ENCODE data around the gene SOX12.

SOX12 gene

GRCh38 chr20:324177-325044 is 941 bp upstream of the SOX12 start:
- peak overlapping the region; percentile 89; the same call in 1 of the 2 replicates for H3K27ac ChIP-seq (ENCODE audit: low read depth, low read length)
- peaks cover 13% of the 10 kb centered on the region for H3K36me3 ChIP-seq (ENCODE audit: insufficient read depth, low read length)
- peak overlapping the region; percentile 96 for H3K4me3 ChIP-seq (ENCODE audit: low read length)

GRCh38 chr20:325889-326644 is 715 bp downstream of the SOX12 start:
- peak overlapping the region; percentile 98 for H3K27ac ChIP-seq (ENCODE audit: low read depth, low read length)
- H3K4me1 ChIP-seq (ENCODE audit: insufficient read depth, low read length): peaks cover 36% of the 10 kb centered on the region
- under 1% methylated on average over 103 of the region's 103 CpGs for WGBS
- peaks cover 9% of the 10 kb centered on the region for H3K36me3 ChIP-seq (ENCODE audit: insufficient read depth, low read length)
- peak overlapping the region; percentile 95 for H3K9ac ChIP-seq (ENCODE audit: low read depth, low read length)
- H3K27me3 ChIP-seq (ENCODE audit: insufficient read depth, low read length): no peaks in the 10 kb centered on the region
- peak overlapping the region; percentile 96 for H3K4me3 ChIP-seq (ENCODE audit: low read length)
- H3K9me3 ChIP-seq (ENCODE audit: insufficient read depth, low read depth, low read length): no peaks in the 10 kb centered on the region

More at GRCh38 chr20:324177-325044, 941 bp upstream of the SOX12 start:
- Histone ChIP-seq H3K27me3 (ENCODE audit: insufficient read depth, low read length) (no peaks in the 10 kb centered on the region), H3K9ac (ENCODE audit: low read depth, low read length) (peak overlapping the region; percentile 80), H3K4me1 (ENCODE audit: insufficient read depth, low read length) (peaks cover 25% of the 10 kb centered on the region), H3K9me3 (ENCODE audit: insufficient read depth, low read depth, low read length) (no peaks in the 10 kb centered on the region)
- WGBS: under 1% methylated on average over 65 of the region's 69 CpGs

GRCh38 chr20:326645-327185 is 1.4 kb downstream of the SOX12 start:
- no peaks in the 10 kb centered on the region for H3K9me3 ChIP-seq (ENCODE audit: insufficient read depth, low read depth, low read length)
- peak overlapping the region; percentile 95 for H3K9ac ChIP-seq (ENCODE audit: low read depth, low read length)
- peak overlapping the region; percentile 96 for H3K4me3 ChIP-seq (ENCODE audit: low read length)
- peaks cover 9% of the 10 kb centered on the region for H3K36me3 ChIP-seq (ENCODE audit: insufficient read depth, low read length)
- no peaks in the 10 kb centered on the region for H3K27me3 ChIP-seq (ENCODE audit: insufficient read depth, low read length)
- peak overlapping the region; percentile 98 for H3K27ac ChIP-seq (ENCODE audit: low read depth, low read length)
- peaks cover 36% of the 10 kb centered on the region for H3K4me1 ChIP-seq (ENCODE audit: insufficient read depth, low read length)
- WGBS: under 1% methylated on average over 37 of the region's 38 CpGs

GRCh38 chr20:327186-328026 is 2.1 kb downstream of the SOX12 start:
- peaks cover 9% of the 10 kb centered on the region for H3K36me3 ChIP-seq (ENCODE audit: insufficient read depth, low read length)
- no peaks in the 10 kb centered on the region for H3K9me3 ChIP-seq (ENCODE audit: insufficient read depth, low read depth, low read length)
- no peaks in the 10 kb centered on the region for H3K27me3 ChIP-seq (ENCODE audit: insufficient read depth, low read length)
- WGBS: 3% methylated on average over 47 of the region's 47 CpGs
- peak overlapping the region; percentile 65 for H3K9ac ChIP-seq (ENCODE audit: low read depth, low read length)
- H3K27ac ChIP-seq (ENCODE audit: low read depth, low read length): peak overlapping the region; percentile 78
- H3K4me1 ChIP-seq (ENCODE audit: insufficient read depth, low read length): peaks cover 33% of the 10 kb centered on the region
- H3K4me3 ChIP-seq (ENCODE audit: low read length): peak overlapping the region; percentile 96

GRCh38 chr20:328027-328974 is 2.9 kb downstream of the SOX12 start:
- WGBS: 63% methylated on average over 28 of the region's 31 CpGs
- peaks cover 26% of the 10 kb centered on the region for H3K4me1 ChIP-seq (ENCODE audit: insufficient read depth, low read length)
- H3K27ac ChIP-seq (ENCODE audit: low read depth, low read length): no peak overlapping the region
- H3K4me3 ChIP-seq (ENCODE audit: low read length): peak overlapping the region; percentile 96
- H3K36me3 ChIP-seq (ENCODE audit: insufficient read depth, low read length): peaks cover 9% of the 10 kb centered on the region
- H3K27me3 ChIP-seq (ENCODE audit: insufficient read depth, low read length): no peaks in the 10 kb centered on the region
- no peaks in the 10 kb centered on the region for H3K9me3 ChIP-seq (ENCODE audit: insufficient read depth, low read depth, low read length)
- peak overlapping the region; percentile 65 for H3K9ac ChIP-seq (ENCODE audit: low read depth, low read length)

- no peaks in the 10 kb centered on the region for H3K9me3 ChIP-seq (ENCODE audit: insufficient read depth, low read depth, low read length)
- peaks cover 22% of the 10 kb centered on the region for H3K4me1 ChIP-seq (ENCODE audit: insufficient read depth, low read length)
- no peak overlapping the region for H3K27ac ChIP-seq (ENCODE audit: low read depth, low read length)
- H3K4me3 ChIP-seq (ENCODE audit: low read length): peak overlapping the region; percentile 96; the same call in 1 of the 2 replicates
- peaks cover 9% of the 10 kb centered on the region for H3K36me3 ChIP-seq (ENCODE audit: insufficient read depth, low read length)
- H3K9ac ChIP-seq (ENCODE audit: low read depth, low read length): no peak overlapping the region
- no peaks in the 10 kb centered on the region for H3K27me3 ChIP-seq (ENCODE audit: insufficient read depth, low read length)
- 86% methylated on average over 7 of the region's 7 CpGs for WGBS
These were observed 3.8 kb downstream of the SOX12 start for GRCh38 chr20:328975-329695.

- no peaks in the 10 kb centered on the region for H3K27me3 ChIP-seq (ENCODE audit: insufficient read depth, low read length)
- no peak overlapping the region for H3K4me3 ChIP-seq (ENCODE audit: low read length)
- H3K9me3 ChIP-seq (ENCODE audit: insufficient read depth, low read depth, low read length): no peaks in the 10 kb centered on the region
- no peak overlapping the region for H3K27ac ChIP-seq (ENCODE audit: low read depth, low read length)
- 83% methylated on average over 4 of the region's 4 CpGs for WGBS
- H3K36me3 ChIP-seq (ENCODE audit: insufficient read depth, low read length): peaks cover 9% of the 10 kb centered on the region
- H3K9ac ChIP-seq (ENCODE audit: low read depth, low read length): no peak overlapping the region
- peaks cover 22% of the 10 kb centered on the region for H3K4me1 ChIP-seq (ENCODE audit: insufficient read depth, low read length)
These were observed 4.5 kb downstream of the SOX12 start for GRCh38 chr20:329851-330232.

DNA sequence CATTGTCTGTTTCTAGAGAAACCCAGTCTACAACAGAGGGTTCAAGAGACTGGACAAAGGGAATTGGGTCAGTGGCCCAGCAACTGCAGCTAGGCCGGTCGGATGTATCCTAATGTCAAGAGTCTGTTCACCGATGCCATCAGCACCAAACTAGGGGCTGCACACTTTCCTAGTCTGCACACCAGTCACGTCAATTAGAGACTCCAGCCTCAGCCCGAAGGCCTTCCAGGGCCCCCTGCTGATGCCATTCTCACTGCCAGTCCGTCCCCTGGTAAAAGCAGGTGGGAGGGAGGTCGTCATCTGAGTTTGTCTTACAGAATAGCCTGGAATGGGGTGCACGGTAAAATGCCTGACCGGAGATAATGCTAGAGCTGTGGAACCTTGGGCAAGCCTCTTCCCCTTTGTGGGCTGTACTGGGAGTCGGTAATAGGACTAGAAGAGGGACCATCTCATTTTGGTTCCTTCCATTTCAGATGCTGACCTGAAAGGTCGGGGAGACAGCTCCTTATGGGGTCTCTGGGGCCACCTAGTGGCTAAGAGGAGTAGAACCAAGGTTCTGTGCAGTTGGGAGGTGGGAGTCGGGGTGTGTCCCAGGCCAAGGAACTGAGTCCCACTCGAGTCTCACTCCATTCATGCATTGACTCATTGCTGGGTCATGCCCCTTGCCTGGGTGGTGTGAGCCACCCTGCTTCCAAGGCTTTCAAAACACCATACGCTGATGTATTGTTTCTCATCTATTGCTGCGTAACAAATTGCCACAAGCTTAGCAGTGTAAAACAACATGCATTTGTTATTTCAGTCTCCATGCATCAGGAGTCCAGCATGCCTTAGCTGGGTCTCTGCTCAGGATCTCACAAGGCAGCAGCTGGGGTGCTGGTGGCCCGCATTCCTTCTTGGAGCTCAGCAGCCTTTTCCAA is 5.1 kb downstream of the SOX12 start:
- 0 out of 2 replicates have a peak, but pooled peaks cover 2% of the 10 kb centered on the region for H3K27me3 ChIP-seq (ENCODE audit: insufficient read depth, low read length)
- no peak overlapping the region for H3K4me3 ChIP-seq (ENCODE audit: low read length)
- no peak overlapping the region for H3K9ac ChIP-seq (ENCODE audit: low read depth, low read length)
- H3K9me3 ChIP-seq (ENCODE audit: insufficient read depth, low read depth, low read length): no peaks in the 10 kb centered on the region
- no peak overlapping the region for H3K27ac ChIP-seq (ENCODE audit: low read depth, low read length)
- H3K36me3 ChIP-seq (ENCODE audit: insufficient read depth, low read length): peaks cover 9% of the 10 kb centered on the region
- H3K4me1 ChIP-seq (ENCODE audit: insufficient read depth, low read length): peaks cover 22% of the 10 kb centered on the region
- WGBS: 48% methylated on average over 16 of the region's 16 CpGs

DNA sequence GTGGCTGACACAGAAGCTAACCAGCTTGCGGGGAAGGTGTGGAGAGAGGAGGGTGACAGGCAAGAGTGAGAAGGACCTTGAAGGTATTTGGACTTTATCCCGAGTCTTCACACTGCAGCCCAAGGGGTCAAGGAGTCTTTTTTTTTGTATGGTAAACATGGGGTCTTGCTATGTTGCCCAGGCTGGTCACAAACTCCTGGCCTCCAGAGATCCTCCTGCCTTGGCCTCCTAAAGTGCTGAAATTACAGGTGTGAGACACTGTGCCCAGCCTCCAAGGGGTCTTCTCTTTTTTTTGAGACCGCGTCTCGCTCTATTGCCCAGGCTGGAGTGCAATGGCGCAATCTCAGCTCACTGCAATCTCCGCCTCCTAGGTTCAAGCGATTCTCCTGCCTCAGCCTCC is 9.2 kb downstream of the SOX12 start:
- WGBS: 97% methylated on average over 8 of the region's 8 CpGs
- Histone ChIP-seq H3K9me3 (ENCODE audit: insufficient read depth, low read depth, low read length) (no peaks in the 10 kb centered on the region), H3K9ac (ENCODE audit: low read depth, low read length) (no peak overlapping the region), H3K27ac (ENCODE audit: low read depth, low read length) (no peak overlapping the region), H3K4me3 (ENCODE audit: low read length) (no peak overlapping the region), H3K27me3 (ENCODE audit: insufficient read depth, low read length) (peaks cover 12% of the 10 kb centered on the region), H3K36me3 (ENCODE audit: insufficient read depth, low read length) (no peaks in the 10 kb centered on the region), H3K4me1 (ENCODE audit: insufficient read depth, low read length) (peaks cover 9% of the 10 kb centered on the region)
